ENCODE data around the gene ZNFX1. TPM values are rescaled to one million over a fixed set of nuclear protein-coding genes. Genes with fewer than 3 reads are reported as not detected.

The ZNFX1 gene
- polyA plus RNA-seq, 2 of the 4 experiments (the other 2 are of a cell fraction) = 6.0 to 11.5 TPM

DNA sequence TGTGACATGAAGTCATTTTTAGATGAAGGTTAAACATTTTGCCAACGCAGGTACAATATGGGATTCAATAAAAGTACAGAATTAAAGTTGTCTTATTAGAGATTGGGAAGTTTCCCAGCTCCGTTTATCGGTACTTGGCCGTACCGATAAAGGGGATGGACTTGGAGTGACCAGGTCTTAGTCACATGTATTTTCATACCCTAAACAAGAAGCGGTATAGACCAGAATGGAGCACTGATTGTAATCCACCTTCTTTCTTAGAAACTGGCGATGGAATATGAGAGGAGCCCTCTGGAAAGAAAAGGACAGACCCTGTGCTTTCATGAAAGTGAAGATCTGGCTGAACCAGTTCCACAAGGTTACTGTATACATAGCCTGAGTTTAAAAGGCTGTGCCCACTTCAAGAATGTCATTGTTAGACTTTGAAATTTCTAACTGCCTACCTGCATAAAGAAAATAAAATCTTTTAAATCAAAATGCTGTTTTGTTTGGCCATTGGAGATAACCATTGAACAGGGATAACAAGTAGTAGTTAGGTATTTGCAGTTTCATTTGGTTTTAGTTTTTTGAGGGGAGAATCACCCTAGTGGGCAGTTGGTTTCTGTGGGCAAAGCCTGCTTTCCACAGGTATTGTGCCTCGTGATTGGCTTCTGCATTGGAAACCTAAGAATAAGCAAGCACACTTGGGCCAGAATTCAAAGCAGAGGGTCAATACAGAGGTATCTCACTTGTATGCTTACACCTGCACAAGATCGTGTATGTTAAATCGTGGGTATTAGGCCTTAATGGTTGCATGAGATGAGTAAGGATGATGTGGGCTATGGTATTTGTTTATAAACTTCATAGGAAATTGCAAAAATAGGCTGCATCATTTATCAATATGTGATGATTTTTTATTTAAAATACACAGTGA is 11.2 kb upstream of the ZNFX1 start:
- 86% methylated on average over 10 of the region's 10 CpGs for WGBS (ENCODE audit: missing lambda C conversion rate)
- DNase-seq (ENCODE audit: low read depth in 1 of 2, low spot score in 1 of 2) (no peak), FAIRE-seq (no peak), ATAC-seq (no peak; a peak in 1 of 6 replicates)
- Histone ChIP-seq H3K9me3 (peaks cover 9% of the 10 kb centered on the region; the same call in 2 of the 3 replicates), H3K4me2 (peak overlapping the region; percentile 97; the same call in 2 of the 3 replicates), H3K4me1 (peaks cover 55% of the 10 kb centered on the region), H3K4me3 (no peak overlapping the region), H3K27ac (no peak overlapping the region)
- ChIA-PET CTCF (interaction anchor here (0.8 to 1.1 kb wide), 3 partner anchors 9 to 34 kb away, joined by 3 to 4 read pairs (median 3); no protein-coding TSS in a partner anchor), POLR2A (interaction anchor here (1.0 to 3.2 kb wide), 6 partner anchors 9 to 31 kb away, joined by 3 to 26 read pairs (median 6); partner anchors contain the start of gene ZNFX1)
- no peak for TF ChIP-seq MAZ (IDR thresholded peaks at IDR 0.05; ENCODE audit: borderline replicate concordance, low read depth, low read length)
- TF ChIP-seq HOXB13 (CRISPR knock-in tag; IDR thresholded peaks at IDR 0.05; ENCODE audit: low read depth) = 0 out of 2 replicates have a peak, but pooled peaks have one; percentile 29
- TF ChIP-seq NFE2L2 (conservative IDR thresholded peaks at IDR 0.05; ENCODE audit: low read length) = 0 out of 2 replicates have a peak, but pooled peaks have one; percentile 0
- TF ChIP-seq RNF2 (IDR thresholded peaks at IDR 0.05; ENCODE audit: borderline replicate concordance, low read depth) = no peak
- no peak for TF ChIP-seq CBX2 (IDR thresholded peaks at IDR 0.05; ENCODE audit: borderline replicate concordance, low read depth)
- TF ChIP-seq CHD2 (IDR thresholded peaks at IDR 0.05; ENCODE audit: low read length, partially characterized antibody) = no peak
- no peak for TF ChIP-seq MYC (IDR thresholded peaks at IDR 0.05; ENCODE audit: borderline replicate concordance, low read length)
- TF ChIP-seq USF2 (IDR thresholded peaks at IDR 0.05) = no peak
- no peak for TF ChIP-seq POLR2A (IDR thresholded peaks at IDR 0.05; ENCODE audit: low read length)
- no peak for TF ChIP-seq MAX (IDR thresholded peaks at IDR 0.05)
- TF ChIP-seq RARB (CRISPR knock-in tag; IDR thresholded peaks at IDR 0.05) = peak; percentile 93
- TF ChIP-seq CHD4 (IDR thresholded peaks at IDR 0.05; ENCODE audit: borderline replicate concordance) = no peak
- TF ChIP-seq ZSCAN20 (CRISPR knock-in tag; IDR thresholded peaks at IDR 0.05) = no peak
- TF ChIP-seq BHLHE40 (IDR thresholded peaks at IDR 0.05; ENCODE audit: low read depth, low read length) = no peak
- TF ChIP-seq MAFK (IDR thresholded peaks at IDR 0.05; ENCODE audit: partially characterized antibody) = no peak
- TF ChIP-seq E2F6 (IDR thresholded peaks at IDR 0.05; ENCODE audit: borderline replicate concordance, low read depth) = no peak
- no peak for TF ChIP-seq ELK1 (IDR thresholded peaks at IDR 0.05; ENCODE audit: low read depth, low read length)
- no peak for TF ChIP-seq HDAC2 (IDR thresholded peaks at IDR 0.05)
- no peak for TF ChIP-seq NPAS2 (CRISPR knock-in tag; IDR thresholded peaks at IDR 0.05; ENCODE audit: borderline replicate concordance)
- TF ChIP-seq RCOR1 (IDR thresholded peaks at IDR 0.05; ENCODE audit: low read depth, low read length) = no peak
- TF ChIP-seq, protein P1, sequence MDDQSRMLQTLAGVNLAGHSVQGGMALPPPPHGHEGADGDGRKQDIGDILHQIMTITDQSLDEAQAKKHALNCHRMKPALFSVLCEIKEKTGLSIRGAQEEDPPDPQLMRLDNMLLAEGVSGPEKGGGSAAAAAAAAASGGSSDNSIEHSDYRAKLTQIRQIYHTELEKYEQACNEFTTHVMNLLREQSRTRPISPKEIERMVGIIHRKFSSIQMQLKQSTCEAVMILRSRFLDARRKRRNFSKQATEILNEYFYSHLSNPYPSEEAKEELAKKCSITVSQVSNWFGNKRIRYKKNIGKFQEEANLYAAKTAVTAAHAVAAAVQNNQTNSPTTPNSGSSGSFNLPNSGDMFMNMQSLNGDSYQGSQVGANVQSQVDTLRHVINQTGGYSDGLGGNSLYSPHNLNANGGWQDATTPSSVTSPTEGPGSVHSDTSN (IDR thresholded peaks at IDR 0.05) = no peak
- TF ChIP-seq TP53 (CRISPR knock-in tag; IDR thresholded peaks at IDR 0.05) = peak; percentile 81; the same call in 1 of the 2 replicates
- TF ChIP-seq HOXB5 (CRISPR knock-in tag; IDR thresholded peaks at IDR 0.05) = no peak
- 0 out of 2 replicates have a peak, but pooled peaks have one; percentile 31 for TF ChIP-seq REST (IDR thresholded peaks at IDR 0.05)
- TF ChIP-seq ZNF302 (CRISPR knock-in tag; IDR thresholded peaks at IDR 0.05) = no peak
- TF ChIP-seq CTCF (IDR thresholded peaks at IDR 0.05) = no peak
- TF ChIP-seq, protein P2, sequence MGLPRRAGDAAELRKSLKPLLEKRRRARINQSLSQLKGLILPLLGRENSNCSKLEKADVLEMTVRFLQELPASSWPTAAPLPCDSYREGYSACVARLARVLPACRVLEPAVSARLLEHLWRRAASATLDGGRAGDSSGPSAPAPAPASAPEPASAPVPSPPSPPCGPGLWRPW (IDR thresholded peaks at IDR 0.05) = no peak
- no peak for TF ChIP-seq SREBF2 (IDR thresholded peaks at IDR 0.05)
- TF ChIP-seq SMC3 (IDR thresholded peaks at IDR 0.05) = no peak
- TF ChIP-seq CEBPB (IDR thresholded peaks at IDR 0.05) = no peak
